ENCODE results near the gene LMO3. TPM values are rescaled to one million over a fixed set of nuclear protein-coding genes. Genes with fewer than 3 reads are reported as not detected.
A peak's percentile ranks its signal among the peaks of the same experiment; 100 is the strongest.

LMO3 gene
- total RNA-seq, 4 donors from 2014 or later, result 0.15 to 7.1 (median 3.0) TPM

DNA sequence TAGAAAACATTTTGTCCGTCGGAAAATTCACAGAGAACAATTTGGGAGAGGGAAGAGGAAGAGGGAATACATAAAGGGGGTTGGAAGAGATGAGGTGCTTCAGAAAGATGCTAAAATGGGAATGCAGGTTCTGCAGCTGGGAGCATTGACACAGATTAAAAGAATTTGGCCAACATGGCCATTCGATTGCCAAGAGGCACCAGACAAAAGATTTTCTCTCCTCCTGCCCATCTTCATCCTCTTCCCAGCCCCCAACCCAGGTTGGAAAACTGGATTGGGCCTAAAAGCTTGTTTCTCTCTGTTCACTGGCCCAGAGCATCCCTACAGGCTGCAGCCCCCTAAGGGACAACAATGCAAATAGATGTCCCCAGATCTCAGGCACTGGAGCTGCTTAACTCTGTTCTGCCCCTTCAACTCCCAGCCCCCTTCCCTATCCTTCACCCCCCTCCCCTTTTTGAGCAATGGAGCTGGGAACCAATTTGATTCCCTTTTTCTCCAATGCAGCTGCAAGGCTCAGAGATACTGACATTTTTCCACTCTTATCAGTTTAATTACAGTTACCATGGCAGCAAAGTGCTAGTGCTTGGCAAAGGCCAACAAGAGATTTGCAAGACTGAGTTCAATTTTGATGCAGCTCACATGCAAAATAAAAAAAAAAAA lies 1.9 kb downstream of the LMO3 start:
- Histone ChIP-seq H3K4me1 (peaks cover 0 to 23% (median 0%) of the 10 kb centered on the region in 3 donors), H3K36me3 (no peaks in the 10 kb centered on the region), H3K4me3 (peak overlapping the region in 1 of 4 donors; percentile 64), H3K27me3 (peaks cover 0 to 53% (median 0%) of the 10 kb centered on the region in 4 donors), H3K27ac (no peak overlapping the region), H3K9me3 (no peaks in the 10 kb centered on the region)
- TF ChIP-seq, protein P1, sequence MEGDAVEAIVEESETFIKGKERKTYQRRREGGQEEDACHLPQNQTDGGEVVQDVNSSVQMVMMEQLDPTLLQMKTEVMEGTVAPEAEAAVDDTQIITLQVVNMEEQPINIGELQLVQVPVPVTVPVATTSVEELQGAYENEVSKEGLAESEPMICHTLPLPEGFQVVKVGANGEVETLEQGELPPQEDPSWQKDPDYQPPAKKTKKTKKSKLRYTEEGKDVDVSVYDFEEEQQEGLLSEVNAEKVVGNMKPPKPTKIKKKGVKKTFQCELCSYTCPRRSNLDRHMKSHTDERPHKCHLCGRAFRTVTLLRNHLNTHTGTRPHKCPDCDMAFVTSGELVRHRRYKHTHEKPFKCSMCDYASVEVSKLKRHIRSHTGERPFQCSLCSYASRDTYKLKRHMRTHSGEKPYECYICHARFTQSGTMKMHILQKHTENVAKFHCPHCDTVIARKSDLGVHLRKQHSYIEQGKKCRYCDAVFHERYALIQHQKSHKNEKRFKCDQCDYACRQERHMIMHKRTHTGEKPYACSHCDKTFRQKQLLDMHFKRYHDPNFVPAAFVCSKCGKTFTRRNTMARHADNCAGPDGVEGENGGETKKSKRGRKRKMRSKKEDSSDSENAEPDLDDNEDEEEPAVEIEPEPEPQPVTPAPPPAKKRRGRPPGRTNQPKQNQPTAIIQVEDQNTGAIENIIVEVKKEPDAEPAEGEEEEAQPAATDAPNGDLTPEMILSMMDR (IDR thresholded peaks at IDR 0.05), result no peak
- TF ChIP-seq POLR2A (IDR thresholded peaks at IDR 0.05), result no peak
- DNase-seq, result no peak
- intact Hi-C loops (cut with DNase I), result no loop called here
- WGBS, 2 donors, result 81 to 89% methylated on average over 3 of the region's 3 CpGs

GRCh38 chr12:16603260-16603915 lies 2.6 kb downstream of the LMO3 start:
- no peak overlapping the region for H3K27ac ChIP-seq
- no peaks in the 10 kb centered on the region for H3K9me3 ChIP-seq
- DNase-seq, result no peak
- H3K36me3 ChIP-seq, result no peaks in the 10 kb centered on the region
- TF ChIP-seq POLR2A (IDR thresholded peaks at IDR 0.05), result no peak
- TF ChIP-seq, protein P1 (IDR thresholded peaks at IDR 0.05), result no peak
- H3K27me3 ChIP-seq, result peaks cover 0 to 46% (median 0%) of the 10 kb centered on the region in 4 donors
- peak overlapping the region in 1 of 4 donors; percentile 64 for H3K4me3 ChIP-seq
- H3K4me1 ChIP-seq, result peaks cover 0 to 23% (median 0%) of the 10 kb centered on the region in 3 donors
- 86 to 90% methylated on average over 5 of the region's 5 CpGs for WGBS, 2 donors
- intact Hi-C loops (cut with DNase I), result no loop called here

GRCh38 chr12:16602412-16602811 lies 3.5 kb downstream of the LMO3 start:
- WGBS, 2 donors, result 48 to 69% methylated on average over 2 of the region's 2 CpGs
- peaks cover 0 to 36% (median 0%) of the 10 kb centered on the region in 4 donors for H3K27me3 ChIP-seq
- DNase-seq, result no peak
- H3K4me3 ChIP-seq, result no peak overlapping the region
- H3K27ac ChIP-seq, result no peak overlapping the region
- H3K9me3 ChIP-seq, result no peaks in the 10 kb centered on the region
- H3K36me3 ChIP-seq, result no peaks in the 10 kb centered on the region
- peaks cover 0 to 23% (median 0%) of the 10 kb centered on the region in 3 donors for H3K4me1 ChIP-seq
- intact Hi-C loops (cut with DNase I), result no loop called here
- TF ChIP-seq, protein P1 (IDR thresholded peaks at IDR 0.05), result no peak
- TF ChIP-seq POLR2A (IDR thresholded peaks at IDR 0.05), result no peak

GRCh38 chr12:16600525-16600924 lies 5.4 kb downstream of the LMO3 start:
- no peak for TF ChIP-seq POLR2A (IDR thresholded peaks at IDR 0.05)
- TF ChIP-seq, protein P1 (IDR thresholded peaks at IDR 0.05), result no peak
- Histone ChIP-seq H3K27me3 (peaks cover 0 to 18% (median 0%) of the 10 kb centered on the region in 4 donors), H3K36me3 (no peaks in the 10 kb centered on the region), H3K9me3 (no peaks in the 10 kb centered on the region), H3K4me1 (peaks cover 0 to 8% (median 0%) of the 10 kb centered on the region in 3 donors), H3K4me3 (no peak overlapping the region), H3K27ac (no peak overlapping the region)
- intact Hi-C loops (cut with DNase I), result no loop called here
- no peak for DNase-seq
- 75 to 83% methylated on average over 5 of the region's 5 CpGs for WGBS, 2 donors

- intact Hi-C loops (cut with DNase I), result no loop called here
- H3K4me1 ChIP-seq, result no peaks in the 10 kb centered on the region
- TF ChIP-seq, protein P1 (IDR thresholded peaks at IDR 0.05), result no peak
- no peak for TF ChIP-seq POLR2A (IDR thresholded peaks at IDR 0.05)
- peaks cover 0 to 4% (median 0%) of the 10 kb centered on the region in 4 donors for H3K27me3 ChIP-seq
- H3K4me3 ChIP-seq, result no peak overlapping the region
- H3K36me3 ChIP-seq, result no peaks in the 10 kb centered on the region
- H3K9me3 ChIP-seq, result no peaks in the 10 kb centered on the region
- 67 to 84% methylated on average over 6 of the region's 6 CpGs for WGBS, 2 donors
- H3K27ac ChIP-seq, result no peak overlapping the region
- no peak for DNase-seq
Measured at GRCh38 chr12:16599081-16599480, 6.9 kb downstream of the LMO3 start.

Data from esophagus squamous epithelium (tissue), 5 donors.